ENCODE measurements around the gene SRRM1. TPM values are rescaled to one million over a fixed set of nuclear protein-coding genes. Genes with fewer than 3 reads are reported as not detected.

SRRM1 gene
- total RNA-seq, 4 donors from 2014 or later: 61.6 to 101 (median 89.0) TPM

- TF ChIP-seq CTCF (IDR thresholded peaks at IDR 0.05): no peak
- DNase-seq (ENCODE audit: low spot score): no peak
- no peak for ATAC-seq (ENCODE audit: low FRiP score)
Measured at GRCh38 chr1:24606296-24606605, 36.9 kb upstream of the SRRM1 start.

- no peak for TF ChIP-seq CTCF (IDR thresholded peaks at IDR 0.05)
- ATAC-seq (ENCODE audit: low FRiP score) (no peak), DNase-seq (ENCODE audit: low spot score) (no peak)
Measured at GRCh38 chr1:24606621-24607020, 36.5 kb upstream of the SRRM1 start.

GRCh38 chr1:24609949-24610517 is 33.1 kb upstream of the SRRM1 start:
- no peak for TF ChIP-seq CTCF (IDR thresholded peaks at IDR 0.05)
- ATAC-seq (ENCODE audit: low FRiP score) (no peak), DNase-seq (ENCODE audit: low spot score) (no peak)

GRCh38 chr1:24619376-24619775 is 23.7 kb upstream of the SRRM1 start:
- DNase-seq (ENCODE audit: low spot score) (no peak), ATAC-seq (ENCODE audit: low FRiP score) (no peak)

GRCh38 chr1:24620678-24621077 is 22.4 kb upstream of the SRRM1 start:
- DNase-seq (ENCODE audit: low spot score) (no peak), ATAC-seq (ENCODE audit: low FRiP score) (no peak)
- no peak for TF ChIP-seq CTCF (IDR thresholded peaks at IDR 0.05)

More at GRCh38 chr1:24619376-24619775, 23.7 kb upstream of the SRRM1 start:
- TF ChIP-seq CTCF (IDR thresholded peaks at IDR 0.05): no peak

- no peak for TF ChIP-seq CTCF (IDR thresholded peaks at IDR 0.05)
- no peak for DNase-seq (ENCODE audit: low spot score)
- ATAC-seq (ENCODE audit: low FRiP score): no peak
Measured at GRCh38 chr1:24621121-24621520, 22.0 kb upstream of the SRRM1 start.

- DNase-seq (ENCODE audit: low spot score) (no peak), ATAC-seq (ENCODE audit: low FRiP score) (no peak)
- no peak for TF ChIP-seq CTCF (IDR thresholded peaks at IDR 0.05)
Measured at GRCh38 chr1:24622218-24622617, 20.9 kb upstream of the SRRM1 start.
